HPDE6-E6E7 (cell line): Measurements from ENCODE around the gene C22orf23.

Experiments
- DNase-seq: peaks from one replicate; pipeline ENCODE4 v3.0.0; 2011; ENCODE audit warnings: missing footprints; ENCODE audit errors: extremely low spot score

Gene C22orf23

GRCh38 chr22:37925767-37926166 lies 27.6 kb downstream of the C22orf23 start:
- DNase-seq: no peak

- DNase-seq: no peak
These were observed 28.1 kb downstream of the C22orf23 start for GRCh38 chr22:37925330-37925729.

GRCh38 chr22:37924386-37925065 lies 28.9 kb downstream of the C22orf23 start:
- no peak for DNase-seq

GRCh38 chr22:37923927-37924326 lies 29.5 kb downstream of the C22orf23 start:
- DNase-seq: no peak

GRCh38 chr22:37922191-37922590 lies 31.2 kb downstream of the C22orf23 start:
- DNase-seq: no peak

- no peak for DNase-seq
These were observed 33.3 kb downstream of the C22orf23 start for GRCh38 chr22:37920126-37920525.

- no peak for DNase-seq
These were observed 34.7 kb downstream of the C22orf23 start for GRCh38 chr22:37918580-37919270.

GRCh38 chr22:37917874-37918548 lies 35.4 kb downstream of the C22orf23 start:
- DNase-seq: no peak

GRCh38 chr22:37916311-37916710 lies 37.1 kb downstream of the C22orf23 start:
- DNase-seq: no peak

- DNase-seq: no peak
These were observed 40.1 kb downstream of the C22orf23 start for GRCh38 chr22:37913233-37913721.

- DNase-seq: no peak
These were observed 41.2 kb downstream of the C22orf23 start for GRCh38 chr22:37912171-37912570.

- no peak for DNase-seq
These were observed 41.7 kb downstream of the C22orf23 start for GRCh38 chr22:37911697-37912096.

GRCh38 chr22:37910890-37911672 lies 42.3 kb downstream of the C22orf23 start:
- no peak for DNase-seq

GRCh38 chr22:37909766-37910165 lies 43.6 kb downstream of the C22orf23 start:
- DNase-seq: no peak

GRCh38 chr22:37907036-37907954 lies 46.1 kb downstream of the C22orf23 start:
- DNase-seq: no peak

GRCh38 chr22:37906364-37907008 lies 46.9 kb downstream of the C22orf23 start:
- DNase-seq: no peak

GRCh38 chr22:37905534-37906363 lies 47.7 kb downstream of the C22orf23 start, which contains the start of gene MICALL1:
TSS of gene MICALL1 (plus strand) at chr22:37906297. CDS start at chr22:37906423, 126 bp downstream.
- peak; percentile 72 for DNase-seq

GRCh38 chr22:37904572-37905533 lies 48.5 kb downstream of the C22orf23 start:
- peak; percentile 98 for DNase-seq
